Measurements from ENCODE around the gene PAOX.

The PAOX gene

GRCh38 chr10:133379152-133379800, at the start of gene PAOX:
Gene PAOX, plus strand, starts transcription at chr10:133379262. Its CDS starts 55 bp downstream, at chr10:133379317.
- H3K27me3 Mint-ChIP-seq = no peaks in the 10 kb centered on the region
- peak within 1 kb of the TSS; percentile 84 for H3K4me3 Mint-ChIP-seq
- peak within 1 kb of the TSS; percentile 77 for H3K27ac Mint-ChIP-seq
- no peaks in the 10 kb centered on the region for H3K9me3 Mint-ChIP-seq
- peak; percentile 76 for ATAC-seq
- H3K4me1 Mint-ChIP-seq = peaks cover 36% of the 10 kb centered on the region
- peaks cover 8% of the 10 kb centered on the region for H3K36me3 Mint-ChIP-seq

GRCh38 chr10:133329491-133330202, 49.4 kb upstream of the PAOX start:
- Mint-ChIP-seq H3K4me1 (peaks cover 38% of the 10 kb centered on the region), H3K27me3 (peaks cover 82% of the 10 kb centered on the region), H3K27ac (no peak overlapping the region), H3K36me3 (no peaks in the 10 kb centered on the region), H3K4me3 (peak overlapping the region; percentile 77), H3K9me3 (peaks cover 2% of the 10 kb centered on the region)
- ATAC-seq = peak; percentile 89

DNA sequence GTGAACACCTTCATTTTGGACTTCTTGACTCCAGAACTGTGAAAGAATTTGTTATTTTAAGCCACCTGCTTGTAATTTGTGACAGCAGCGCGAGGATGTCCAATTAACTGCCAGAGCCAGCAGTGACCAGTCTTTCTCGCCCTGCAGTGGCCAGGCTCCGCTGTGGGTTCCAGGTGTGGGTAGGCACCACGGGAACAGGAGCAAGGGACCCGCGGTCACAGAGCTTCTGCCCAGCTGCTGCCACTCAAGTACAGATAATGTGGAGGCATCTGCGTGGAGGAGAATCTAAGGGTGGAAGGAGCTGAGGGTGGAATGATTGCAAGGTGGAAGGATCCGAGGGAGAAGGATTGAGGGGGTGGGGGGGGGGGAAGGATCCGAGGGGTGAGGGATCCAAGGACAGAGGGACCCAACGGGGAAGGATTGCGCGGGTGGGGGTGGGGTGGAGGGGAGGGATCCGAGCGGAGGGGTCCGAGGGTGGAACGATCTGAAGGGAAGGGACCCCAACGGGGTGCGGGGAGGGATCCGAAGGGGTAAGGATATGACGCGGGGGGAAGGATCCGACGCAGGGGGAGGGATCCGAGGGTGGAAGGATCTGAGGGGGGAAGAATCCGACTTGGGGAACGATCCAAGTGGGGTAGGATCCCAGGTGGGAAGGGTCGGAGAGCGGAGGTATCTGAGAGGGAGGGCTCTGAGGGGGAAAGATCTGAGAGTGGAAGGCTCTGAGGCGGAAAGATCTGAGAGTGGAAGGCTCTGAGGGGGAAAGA, 45.9 kb upstream of the PAOX start:
- no peak for ATAC-seq
- no peak overlapping the region for H3K4me3 Mint-ChIP-seq
- peaks cover 2% of the 10 kb centered on the region for H3K9me3 Mint-ChIP-seq
- no peaks in the 10 kb centered on the region for H3K36me3 Mint-ChIP-seq
- H3K27me3 Mint-ChIP-seq = peaks cover 49% of the 10 kb centered on the region
- H3K4me1 Mint-ChIP-seq = peaks cover 15% of the 10 kb centered on the region
- H3K27ac Mint-ChIP-seq = no peak overlapping the region

DNA sequence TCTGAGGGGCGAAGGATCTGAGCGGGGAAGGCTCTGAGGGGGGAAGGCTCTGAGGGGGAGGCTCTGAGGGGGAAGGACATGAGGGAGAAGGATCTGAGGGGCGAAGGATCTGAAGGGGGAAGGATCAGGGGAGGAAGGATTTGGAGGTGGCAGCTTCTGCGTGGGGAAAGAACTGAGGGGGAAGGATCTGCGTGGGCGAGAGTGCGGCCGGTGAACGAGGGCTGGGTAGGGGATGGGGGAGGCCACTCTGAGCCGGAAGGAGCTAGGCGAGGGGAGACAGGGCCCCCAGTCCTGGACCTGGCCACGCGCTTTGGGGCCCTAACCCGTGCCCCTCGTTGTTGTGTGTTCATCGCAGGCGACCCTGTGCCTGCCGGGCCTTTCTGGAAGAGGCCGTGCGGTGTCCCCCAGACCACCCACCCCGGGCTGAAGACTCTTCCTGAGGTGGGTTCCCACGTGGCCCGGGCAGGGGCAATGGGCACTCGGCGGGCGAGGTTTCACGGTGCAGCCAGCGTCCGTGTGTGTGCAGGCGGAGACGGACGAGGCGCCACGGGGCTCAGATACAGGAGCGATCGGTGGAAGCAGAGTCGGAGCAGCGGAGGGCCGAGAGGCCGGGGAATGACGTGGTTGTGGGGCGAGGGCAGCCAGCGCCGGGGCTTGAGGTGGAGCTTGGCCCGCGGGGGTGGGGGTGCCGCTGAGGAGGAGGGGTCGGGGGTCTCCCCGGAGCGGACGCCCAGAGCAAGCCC, 44.4 kb upstream of the PAOX start:
- Mint-ChIP-seq H3K27me3 (peaks cover 37% of the 10 kb centered on the region), H3K9me3 (peaks cover 2% of the 10 kb centered on the region), H3K36me3 (no peaks in the 10 kb centered on the region), H3K4me1 (peaks cover 9% of the 10 kb centered on the region), H3K4me3 (peak overlapping the region; percentile 79), H3K27ac (peak overlapping the region; percentile 10)
- no peak for ATAC-seq

GRCh38 chr10:133335246-133336117, 43.6 kb upstream of the PAOX start:
- peaks cover 29% of the 10 kb centered on the region for H3K27me3 Mint-ChIP-seq
- peaks cover 4% of the 10 kb centered on the region for H3K4me1 Mint-ChIP-seq
- H3K4me3 Mint-ChIP-seq = peak overlapping the region; percentile 60
- ATAC-seq = peak; percentile 70
- peaks cover 2% of the 10 kb centered on the region for H3K9me3 Mint-ChIP-seq
- no peaks in the 10 kb centered on the region for H3K36me3 Mint-ChIP-seq
- H3K27ac Mint-ChIP-seq = no peak overlapping the region

GRCh38 chr10:133336118-133336576, 42.9 kb upstream of the PAOX start:
- peak overlapping the region; percentile 8 for H3K4me3 Mint-ChIP-seq
- H3K9me3 Mint-ChIP-seq = peaks cover 2% of the 10 kb centered on the region
- H3K27me3 Mint-ChIP-seq = peaks cover 24% of the 10 kb centered on the region
- peak; percentile 22 for ATAC-seq
- H3K27ac Mint-ChIP-seq = no peak overlapping the region
- H3K4me1 Mint-ChIP-seq = peaks cover 4% of the 10 kb centered on the region
- no peaks in the 10 kb centered on the region for H3K36me3 Mint-ChIP-seq

DNA sequence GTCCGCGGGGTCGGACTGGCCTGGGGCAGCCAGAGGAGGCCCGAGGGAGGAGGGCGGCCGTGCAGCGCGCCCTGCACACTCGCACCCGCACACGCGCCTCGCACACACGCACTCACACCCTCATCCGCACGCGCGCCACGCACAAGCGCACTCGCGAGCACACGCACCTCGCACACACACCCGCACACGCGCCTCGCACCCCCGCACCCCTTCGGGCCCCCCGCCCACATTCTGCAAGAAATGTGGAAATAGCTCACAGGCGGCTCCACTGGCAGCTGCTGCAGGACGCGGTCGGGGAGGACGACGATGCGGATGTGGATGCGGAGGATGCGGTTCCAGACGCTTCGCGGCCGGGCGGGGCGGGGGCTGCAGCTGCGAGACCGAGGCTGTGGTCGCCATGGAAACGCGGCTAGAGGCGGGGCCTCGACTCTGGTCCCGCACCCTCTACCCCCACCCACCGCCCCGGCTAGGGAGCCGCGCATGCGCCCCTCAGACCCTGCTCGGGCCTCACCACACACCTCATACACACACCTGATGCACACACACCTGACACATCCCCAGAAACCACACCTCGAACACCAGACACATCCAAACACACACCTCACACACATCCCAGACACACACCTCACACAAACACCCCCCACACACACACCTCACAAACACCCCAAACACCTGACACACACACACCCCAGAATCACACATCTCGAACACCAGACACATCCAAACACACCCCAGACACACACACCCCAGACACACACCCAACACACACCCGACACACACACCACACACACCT, 42.3 kb upstream of the PAOX start, which contains the start of gene CALY:
Gene CALY, minus strand, starts transcription at position 320 of the 793 bp plus-strand sequence. CDS start 7,907 bp downstream, outside the sequence.
- Mint-ChIP-seq H3K27me3 (peaks cover 27% of the 10 kb centered on the region), H3K27ac (no peak within 1 kb of the TSS), H3K36me3 (no peaks in the 10 kb centered on the region), H3K9me3 (peaks cover 2% of the 10 kb centered on the region), H3K4me3 (peak within 1 kb of the TSS; percentile 68), H3K4me1 (peaks cover 4% of the 10 kb centered on the region)
- ATAC-seq = peak; percentile 42

GRCh38 chr10:133337370-133337725, 41.7 kb upstream of the PAOX start:
- no peak for ATAC-seq
- Mint-ChIP-seq H3K4me1 (peaks cover 4% of the 10 kb centered on the region), H3K27ac (no peak overlapping the region)

DNA sequence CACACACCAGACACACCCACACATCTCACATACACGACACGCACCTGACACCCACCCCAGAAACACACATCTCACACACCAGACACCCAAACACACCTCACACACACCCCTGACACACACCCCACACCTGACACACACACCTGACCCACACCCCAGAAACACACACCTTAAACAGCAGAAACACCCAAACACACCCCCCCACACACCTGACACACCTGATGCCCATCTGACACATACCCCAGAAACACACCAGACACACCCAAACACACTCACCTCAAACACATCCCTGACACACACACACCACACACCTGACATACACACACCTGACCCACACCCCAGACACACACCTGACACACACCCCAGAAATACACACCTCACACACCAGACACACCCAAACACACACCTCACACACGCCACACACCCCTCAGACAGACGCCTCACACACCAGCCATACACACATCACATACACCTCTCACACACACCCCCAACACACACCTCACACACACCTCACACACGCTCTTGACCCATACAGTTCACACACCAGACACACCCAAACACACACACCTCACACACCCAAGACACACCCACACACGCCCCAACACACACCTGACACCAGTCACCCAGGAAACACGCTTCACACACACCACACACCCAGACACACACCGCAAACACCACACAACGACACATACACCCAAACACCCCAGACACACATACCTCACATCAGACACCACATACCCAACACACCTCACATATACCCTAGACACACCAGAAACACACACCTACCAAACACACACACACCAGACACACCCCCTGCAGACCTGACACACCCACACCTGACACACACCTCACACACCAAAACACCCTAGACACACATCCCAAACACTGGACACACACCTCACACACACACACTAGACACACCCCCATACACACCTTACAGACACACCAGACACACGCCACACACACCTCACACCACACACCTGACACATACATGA, 40.7 kb upstream of the PAOX start:
- Mint-ChIP-seq H3K4me1 (peaks cover 4% of the 10 kb centered on the region), H3K27ac (no peak overlapping the region), H3K9me3 (peaks cover 2% of the 10 kb centered on the region), H3K4me3 (no peak overlapping the region), H3K36me3 (no peaks in the 10 kb centered on the region), H3K27me3 (peaks cover 21% of the 10 kb centered on the region)
- ATAC-seq = no peak

More at GRCh38 chr10:133337370-133337725, 41.7 kb upstream of the PAOX start:
- peaks cover 2% of the 10 kb centered on the region for H3K9me3 Mint-ChIP-seq
- H3K36me3 Mint-ChIP-seq = no peaks in the 10 kb centered on the region
- H3K27me3 Mint-ChIP-seq = peaks cover 26% of the 10 kb centered on the region
- H3K4me3 Mint-ChIP-seq = no peak overlapping the region

GRCh38 chr10:133339708-133340380, 39.2 kb upstream of the PAOX start:
- Mint-ChIP-seq H3K9me3 (no peaks in the 10 kb centered on the region), H3K27me3 (peaks cover 32% of the 10 kb centered on the region), H3K4me1 (peaks cover under 1% of the 10 kb centered on the region), H3K4me3 (no peak overlapping the region), H3K36me3 (no peaks in the 10 kb centered on the region), H3K27ac (no peak overlapping the region)
- ATAC-seq = no peak

DNA sequence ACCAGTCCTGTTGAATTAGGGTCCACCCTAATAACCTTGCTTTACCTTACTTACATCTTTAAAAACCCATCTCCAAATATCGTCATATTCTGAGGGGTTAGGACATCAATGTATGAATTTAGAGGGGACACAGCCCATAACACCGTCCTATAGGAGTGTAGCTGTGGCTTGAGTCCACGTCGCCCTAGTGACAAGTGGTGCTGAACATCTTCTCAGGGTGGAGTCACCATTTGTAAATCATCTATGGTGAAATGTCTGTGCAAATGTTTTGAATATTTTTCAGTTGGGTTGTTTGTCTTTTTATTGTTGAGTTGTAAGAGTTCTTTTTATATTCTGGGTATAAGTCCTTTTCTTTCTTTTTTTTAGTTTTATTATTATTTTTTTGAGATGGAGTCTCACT, 37.1 kb upstream of the PAOX start:
- Mint-ChIP-seq H3K4me1 (no peaks in the 10 kb centered on the region), H3K27ac (no peak overlapping the region)

DNA sequence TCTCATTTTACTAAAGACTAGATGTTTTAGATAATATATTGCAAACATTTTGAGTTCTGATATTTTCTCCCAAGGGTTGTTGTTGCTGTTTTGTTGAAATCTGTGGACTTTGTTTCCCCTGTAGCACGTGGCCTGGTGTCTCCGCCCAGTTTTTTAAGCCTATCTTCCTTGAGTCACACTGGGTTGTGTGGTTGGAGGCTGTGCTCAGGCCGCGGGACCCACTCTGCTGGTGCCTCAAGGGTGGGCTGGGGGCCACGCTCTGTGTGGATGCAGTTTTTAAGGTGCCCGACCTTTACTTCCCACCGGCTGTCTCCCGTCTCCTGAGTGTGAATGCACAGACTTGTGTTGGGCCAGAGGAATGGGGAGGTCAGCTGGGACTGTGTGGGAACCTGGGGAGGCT, 36.1 kb upstream of the PAOX start:
- H3K9me3 Mint-ChIP-seq = no peaks in the 10 kb centered on the region

More for the DNA sequence above, 37.1 kb upstream of the PAOX start:
- Mint-ChIP-seq H3K27me3 (peaks cover 52% of the 10 kb centered on the region), H3K36me3 (no peaks in the 10 kb centered on the region), H3K9me3 (no peaks in the 10 kb centered on the region), H3K4me3 (no peak overlapping the region)
- no peak for ATAC-seq

More for the DNA sequence above, 36.1 kb upstream of the PAOX start:
- Mint-ChIP-seq H3K27ac (no peak overlapping the region), H3K4me1 (no peaks in the 10 kb centered on the region), H3K4me3 (no peak overlapping the region), H3K27me3 (peaks cover 52% of the 10 kb centered on the region), H3K36me3 (no peaks in the 10 kb centered on the region)
- ATAC-seq = no peak

All from stimulated activated memory B cell treated with anti-CD40 and anti-IgM and Interleukin-4, amounts not matched to agents 10 μg/mL and 1 μg/mL and 100 μg/mL, for 72 hours (primary cell).